Endothelial cell of umbilical vein (primary cell): ENCODE data around the gene C10orf67. TPM values are rescaled to one million over a fixed set of nuclear protein-coding genes. Genes with fewer than 3 reads are reported as not detected.

Experiments
- Bru-seq: library from RNA; stranded (reverse); fragments of 400-500 nt; gene quantifications from one replicate; lab custom pipeline; 2021; lab: Mats Ljungman, UMichigan
- BruChase-seq, 2 experiments: library from RNA; stranded (reverse); fragments of 400-500 nt; gene quantifications; one replicate each; lab custom pipeline; 2021; lab: Mats Ljungman, UMichigan
- BruUV-seq: library from RNA; stranded (reverse); fragments of 400-500 nt; replicated peaks from 2 replicates; lab custom pipeline; 2021; lab: Mats Ljungman, UMichigan
- CTCF ChIA-PET: fragments of 300-600, 350-600 bp; sonication (Branson Sonifier 250); formaldehyde crosslinking; loops from one replicate; lab custom pipeline; 2021; ENCODE audit warnings: antibody characterized with exemption, inconsistent platforms; lab: Charles Lee
- POLR2A ChIA-PET: fragments of 300-600, 350-600 bp; sonication (Branson Sonifier 250); formaldehyde crosslinking; loops from one replicate; lab custom pipeline; 2021; ENCODE audit warnings: antibody characterized with exemption, inconsistent platforms; lab: Charles Lee
- DNase-seq: peaks from one replicate; pipeline ENCODE4 v3.0.0-alpha.2; 2011; ENCODE audit warnings: low read depth, low spot score
- FAIRE-seq: peaks from 2 replicates; lab custom pipeline; 2011; peaks lifted over from hg19 to GRCh38; lab: Jason Lieb, UNC
- H2AFZ ChIP-seq: 2 replicates; pipeline ENCODE4 v1.6.0; 2012; ENCODE audit warnings: low read depth, low read length, control low read depth, inconsistent platforms
- H3K27ac ChIP-seq: 2 replicates; pipeline ENCODE4 v1.5.1; 2011; ENCODE audit warnings: low read depth, mild to moderate bottlenecking, control low read depth, low read length, moderate library complexity; ENCODE audit not compliant: insufficient read depth
- H3K27me3 ChIP-seq, 2 experiments: 2 replicates each; pipeline versions ENCODE4 v1.6.0 to v1.6.1; 2011; ENCODE audit warnings: low read length in 2 of 2, mixed read lengths in 1 of 2; ENCODE audit not compliant: control insufficient read depth in 2 of 2, insufficient read depth in 2 of 2
- H3K36me3 ChIP-seq, 2 experiments: 2 replicates in 1 of 2; 3 replicates in 1 of 2; pipeline ENCODE4 v1.5.1; 2011; ENCODE audit warnings: low read length in 2 of 2, mild to moderate bottlenecking in 1 of 2, moderate library complexity in 1 of 2; ENCODE audit not compliant: control insufficient read depth in 2 of 2, insufficient read depth in 2 of 2; ENCODE audit errors: extremely low read depth in 1 of 2
- H3K4me1 ChIP-seq: 3 replicates; pipeline ENCODE4 v1.5.1; 2011; ENCODE audit warnings: mild to moderate bottlenecking, low read length; ENCODE audit not compliant: control insufficient read depth, insufficient read depth; ENCODE audit errors: extremely low read depth
- H3K4me2 ChIP-seq: 2 replicates; pipeline ENCODE4 v1.6.1; 2011; ENCODE audit warnings: low read length, control low read depth, mixed read lengths; ENCODE audit not compliant: insufficient read depth
- H3K4me3 ChIP-seq, 3 experiments: fragments of 200-600 bp in 1 of 3; sonication (generic), shearing (Covaris generic) in 1 of 3; replicated peaks in 1 of 3; 2 replicates each; pipeline ENCODE4 v1.5.1; 2011 to 2016; ENCODE audit warnings: control low read depth in 3 of 3, low read length in 3 of 3, mild to moderate bottlenecking in 2 of 3, inconsistent platforms in 1 of 3, low read depth in 1 of 3, moderate library complexity in 1 of 3; ENCODE audit not compliant: insufficient read depth in 1 of 3
- H3K79me2 ChIP-seq: 2 replicates; pipeline ENCODE4 v1.6.0; 2012; ENCODE audit warnings: low read length, inconsistent platforms; ENCODE audit not compliant: control insufficient read depth, insufficient read depth
- H3K9ac ChIP-seq: replicated peaks from 2 replicates; pipeline ENCODE3; 2011; ENCODE audit warnings: low read length, control low read depth; ENCODE audit not compliant: insufficient read depth; ENCODE audit errors: extremely low read depth
- H3K9me1 ChIP-seq: replicated peaks from 3 replicates; pipeline ENCODE4 v1.6.0; 2011; ENCODE audit warnings: mild to moderate bottlenecking, low read length; ENCODE audit not compliant: control insufficient read depth, insufficient read depth; ENCODE audit errors: extremely low read depth
- H3K9me3 ChIP-seq: replicated peaks from 2 replicates; pipeline ENCODE4 v1.5.1; 2012; ENCODE audit warnings: low read length, inconsistent platforms; ENCODE audit not compliant: control insufficient read depth, insufficient read depth
- H4K20me1 ChIP-seq: replicated peaks from 2 replicates; pipeline ENCODE3; 2011; ENCODE audit warnings: mild to moderate bottlenecking, low read length; ENCODE audit not compliant: control insufficient read depth, insufficient read depth; ENCODE audit errors: extremely low read depth
- EZH2 ChIP-seq: IDR thresholded peaks from 2 replicates; pipeline ENCODE4 v1.6.1; 2012; ENCODE audit warnings: borderline replicate concordance, low read depth, mild to moderate bottlenecking, moderate library complexity, low read length, inconsistent platforms; ENCODE audit not compliant: severe bottlenecking
- FOS ChIP-seq: IDR thresholded peaks from 2 replicates; pipeline ENCODE4 v1.6.1; 2011; ENCODE audit warnings: mild to moderate bottlenecking, low read length, moderate library complexity, borderline replicate concordance; ENCODE audit not compliant: insufficient read depth
- GATA2 ChIP-seq: IDR thresholded peaks from 2 replicates; pipeline ENCODE4 v1.7.0; 2011; ENCODE audit warnings: low read depth, mild to moderate bottlenecking, moderate library complexity, mixed read lengths, low read length; ENCODE audit not compliant: insufficient read length, insufficient read depth
- JUN ChIP-seq: IDR thresholded peaks from 2 replicates; pipeline ENCODE4 v1.6.1; 2011; ENCODE audit warnings: borderline replicate concordance, low read depth; ENCODE audit not compliant: insufficient read length, insufficient read depth
- MYC ChIP-seq: IDR thresholded peaks from one replicate; pipeline ENCODE4 v1.6.1; 2011; ENCODE audit warnings: mild to moderate bottlenecking, low read depth, low read length
- POLR2A ChIP-seq: IDR thresholded peaks from 2 replicates; pipeline ENCODE4 v1.6.1; 2012; ENCODE audit warnings: low read depth, mild to moderate bottlenecking, control low read depth, low read length
- POLR2AphosphoS5 ChIP-seq: IDR thresholded peaks from 2 replicates; pipeline ENCODE4 v1.6.1; 2012; ENCODE audit warnings: low read depth, mild to moderate bottlenecking, control low read depth, low read length, moderate library complexity; ENCODE audit not compliant: insufficient read depth
- dilution Hi-C: fragments of 300-500 bp; cut with MboI; formaldehyde crosslinking; loops from one replicate; pipeline ENCODE4 v1.15.0; 2019; ENCODE audit warnings: low sequenced_read_pairs; ENCODE audit not compliant: extremely low pct_ligation_motif_present
- intact Hi-C: fragments of 100-400 bp; cut with micrococcal nuclease; formaldehyde crosslinking; loops from one replicate; pipeline ENCODE4 v1.10.0; 2022
- long read RNA-seq: library from polyadenylated mRNA; stranded (forward); transcript quantifications from one replicate; pipeline ENCODE4 v2.0.0, GENCODE V29; 2021
- polyA minus RNA-seq, 3 experiments: library from RNA; depleted of rRNA, polyadenylated mRNA; stranded (reverse); fragments of >200 nt; gene quantifications; 1 replicate in 1 of 3; 2 replicates in 2 of 3; pipeline ENCODE4 v1.2.3, GENCODE V29; 2011
- polyA plus RNA-seq, 4 experiments: library from polyadenylated mRNA; depleted of rRNA in 3 of 4; stranded (reverse) in 3 of 4; unstranded in 1 of 4; fragments of >200 nt; gene quantifications; 2 replicates each; pipeline versions ENCODE4 v1.2.1 to v1.2.3, GENCODE V29; 2011 to 2012; ENCODE audit warnings: missing spikeins in 1 of 4
- total RNA-seq: library from RNA; stranded (reverse); gene quantifications from 2 replicates; pipeline ENCODE4 v1.2.3, GENCODE V29; 2021
- TF ChIP-seq, protein P1 (sequence below): IDR thresholded peaks from 2 replicates; pipeline ENCODE4 v1.6.1; 2011; ENCODE audit not compliant: insufficient read depth, insufficient read length
- TF ChIP-seq, protein P2 (sequence below), 2 donors: IDR thresholded peaks; 1 replicate in 1 of 2; 2 replicates in 1 of 2; pipeline ENCODE4 v1.5.1; 2011; ENCODE audit warnings: low read length in 2 of 2, mild to moderate bottlenecking in 2 of 2, moderate library complexity in 2 of 2, control low read depth in 1 of 2, inconsistent platforms in 1 of 2, low read depth in 1 of 2; ENCODE audit not compliant: insufficient read depth in 1 of 2; ENCODE audit errors: extremely low read depth in 1 of 2

The C10orf67 gene
- total RNA-seq, result not detected in 2 replicates
- polyA plus RNA-seq, result not detected in 2 replicates
- polyA plus RNA-seq (2011; cell fraction: cytosol; rRNA removed), result not detected in 2 replicates
- polyA plus RNA-seq (2011; cell fraction: nucleus; rRNA removed), result not detected in 2 replicates
- not detected in 2 replicates for polyA plus RNA-seq (2012)
- polyA minus RNA-seq, result not detected in 2 replicates
- not detected for polyA minus RNA-seq (2011; cell fraction: cytosol; rRNA and poly(A)+ RNA removed)
- polyA minus RNA-seq (2011; cell fraction: nucleus; rRNA and poly(A)+ RNA removed), result not detected in 2 replicates
- percentile 1 among the genes with signal in this experiment for Bru-seq, nascent RNA
- BruChase-seq, experiment 1, labeled RNA remaining after a 6-hour chase, result not detected
- not detected for BruChase-seq, experiment 2, labeled RNA remaining after a 2-hour chase
- long read RNA-seq, result 0 reads

DNA sequence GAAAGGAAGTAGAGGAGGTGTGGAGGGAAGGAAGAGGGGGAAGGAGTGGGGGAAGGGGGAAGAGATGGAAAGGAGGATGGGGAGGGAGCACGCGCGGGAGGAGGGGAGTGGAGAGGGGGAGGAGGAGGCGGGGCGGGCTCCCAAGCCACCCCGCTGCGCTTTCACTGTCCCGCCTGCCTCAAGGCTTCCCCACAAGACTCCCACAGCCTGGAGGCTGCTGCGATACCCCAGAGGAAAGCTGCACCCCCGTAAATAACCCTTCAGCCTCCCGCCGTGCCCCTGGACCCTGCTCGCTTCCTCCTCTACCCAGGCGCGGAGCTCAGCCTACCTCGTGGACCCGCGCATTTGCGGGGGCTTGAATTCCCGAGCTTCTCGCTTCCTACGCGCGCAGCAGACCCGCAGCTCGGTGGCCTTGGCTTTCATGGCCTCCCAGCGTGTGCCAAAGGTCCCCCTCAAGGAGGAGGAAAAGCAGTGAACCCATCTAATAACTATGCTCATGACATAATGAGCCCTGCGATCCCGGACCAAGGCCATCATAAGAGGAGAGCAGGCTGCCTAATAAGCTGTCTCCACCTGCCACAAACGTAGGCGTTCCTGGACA is at the start of gene C10orf67:
Gene C10orf67, minus strand, starts transcription at position 557 of the 601 bp plus-strand sequence. Its CDS starts 23 bp downstream, at position 534.
- no peaks in the 10 kb centered on the region for H3K4me1 ChIP-seq
- H3K9me1 ChIP-seq, result no peaks in the 10 kb centered on the region
- H3K79me2 ChIP-seq, result no peaks in the 10 kb centered on the region
- intact Hi-C loops, result no loop called here
- FAIRE-seq (no peak), DNase-seq (no peak)
- no peak within 1 kb of the TSS for H3K4me2 ChIP-seq
- TF ChIP-seq, protein P1, sequence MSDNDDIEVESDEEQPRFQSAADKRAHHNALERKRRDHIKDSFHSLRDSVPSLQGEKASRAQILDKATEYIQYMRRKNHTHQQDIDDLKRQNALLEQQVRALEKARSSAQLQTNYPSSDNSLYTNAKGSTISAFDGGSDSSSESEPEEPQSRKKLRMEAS, result no peak
- TF ChIP-seq, protein P2, sequence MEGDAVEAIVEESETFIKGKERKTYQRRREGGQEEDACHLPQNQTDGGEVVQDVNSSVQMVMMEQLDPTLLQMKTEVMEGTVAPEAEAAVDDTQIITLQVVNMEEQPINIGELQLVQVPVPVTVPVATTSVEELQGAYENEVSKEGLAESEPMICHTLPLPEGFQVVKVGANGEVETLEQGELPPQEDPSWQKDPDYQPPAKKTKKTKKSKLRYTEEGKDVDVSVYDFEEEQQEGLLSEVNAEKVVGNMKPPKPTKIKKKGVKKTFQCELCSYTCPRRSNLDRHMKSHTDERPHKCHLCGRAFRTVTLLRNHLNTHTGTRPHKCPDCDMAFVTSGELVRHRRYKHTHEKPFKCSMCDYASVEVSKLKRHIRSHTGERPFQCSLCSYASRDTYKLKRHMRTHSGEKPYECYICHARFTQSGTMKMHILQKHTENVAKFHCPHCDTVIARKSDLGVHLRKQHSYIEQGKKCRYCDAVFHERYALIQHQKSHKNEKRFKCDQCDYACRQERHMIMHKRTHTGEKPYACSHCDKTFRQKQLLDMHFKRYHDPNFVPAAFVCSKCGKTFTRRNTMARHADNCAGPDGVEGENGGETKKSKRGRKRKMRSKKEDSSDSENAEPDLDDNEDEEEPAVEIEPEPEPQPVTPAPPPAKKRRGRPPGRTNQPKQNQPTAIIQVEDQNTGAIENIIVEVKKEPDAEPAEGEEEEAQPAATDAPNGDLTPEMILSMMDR (IDR thresholded peaks at IDR 0.05; ENCODE audit: extremely low read depth in 1 of 2, insufficient read depth in 1 of 2, low read depth in 1 of 2, low read length in 2 of 2), result no peak
- no peak for TF ChIP-seq POLR2A
- TF ChIP-seq FOS, result no peak
- TF ChIP-seq JUN, result no peak
- TF ChIP-seq POLR2AphosphoS5, result no peak
- no peak for TF ChIP-seq MYC
- no peak for TF ChIP-seq GATA2
- no peak for TF ChIP-seq EZH2
- H3K9me3 ChIP-seq, result no peaks in the 10 kb centered on the region
- H2AFZ ChIP-seq, result peak within 1 kb of the TSS; percentile 34
- H3K27ac ChIP-seq, result no peak within 1 kb of the TSS
- H3K36me3 ChIP-seq, result no peaks in the 10 kb centered on the region
- H4K20me1 ChIP-seq, result no peaks in the 10 kb centered on the region
- BruUV-seq, result no TSS peak
- no peak within 1 kb of the TSS for H3K9ac ChIP-seq
- POLR2A ChIA-PET, result no interaction called here
- CTCF ChIA-PET, result no interaction called here
- no peak within 1 kb of the TSS for H3K4me3 ChIP-seq
- dilution Hi-C loops, result no loop called here
- peaks cover 0 to 4% of the 10 kb centered on the region in 2 experiments for H3K27me3 ChIP-seq
